H1 (cell line): ENCODE results near the gene MYO16. TPM values are rescaled to one million over a fixed set of nuclear protein-coding genes. Genes with fewer than 3 reads are reported as not detected.

Source experiments
- CTCF ChIA-PET: fragments of 300-600 bp; sonication (Branson Sonifier 250); formaldehyde crosslinking; loops from one replicate; lab custom pipeline; 2021; ENCODE audit not compliant: partially characterized antibody; lab: Charles Lee
- POLR2A ChIA-PET: fragments of 300-600 bp; sonication (Branson Sonifier 250); formaldehyde crosslinking; loops from one replicate; lab custom pipeline; 2021; ENCODE audit warnings: inconsistent platforms; ENCODE audit not compliant: partially characterized antibody; lab: Charles Lee
- DNase-seq, 2 experiments: peaks; one replicate each; pipeline versions ENCODE4 v3.0.0 to v3.0.0-alpha.2; 2010 to 2022; ENCODE audit warnings: low spot score in 2 of 2, low read depth in 1 of 2, mixed read lengths in 1 of 2
- FAIRE-seq: peaks from 2 replicates; lab custom pipeline; 2011; peaks lifted over from hg19 to GRCh38; lab: Jason Lieb, UNC
- H2AFZ ChIP-seq: 2 replicates; pipeline ENCODE4 v1.8.1; 2012; ENCODE audit warnings: low read length, inconsistent platforms
- H2AK5ac ChIP-seq: 2 replicates; pipeline ENCODE4 v1.6.1; 2013; ENCODE audit warnings: low read depth, low read length
- H2BK120ac ChIP-seq: replicated peaks from 2 replicates; pipeline ENCODE3; 2013; ENCODE audit warnings: low read depth, low read length, inconsistent platforms
- H2BK12ac ChIP-seq: 2 replicates; pipeline ENCODE4 v1.6.1; 2013; ENCODE audit warnings: low read depth, low read length
- H2BK15ac ChIP-seq: 2 replicates; pipeline ENCODE4 v1.6.1; 2013; ENCODE audit warnings: low read length
- H2BK20ac ChIP-seq: 2 replicates; pipeline ENCODE4 v1.6.1; 2013; ENCODE audit warnings: low read length
- H2BK5ac ChIP-seq: 2 replicates; pipeline ENCODE4 v1.6.1; 2013; ENCODE audit warnings: low read depth, low read length
- H3K14ac ChIP-seq: 2 replicates; pipeline ENCODE4 v1.6.1; 2013; ENCODE audit warnings: inconsistent platforms; ENCODE audit not compliant: insufficient read length
- H3K18ac ChIP-seq: 2 replicates; pipeline ENCODE4 v1.6.1; 2013; ENCODE audit warnings: low read length; ENCODE audit errors: extremely low read depth
- H3K23ac ChIP-seq: 2 replicates; pipeline ENCODE4 v1.6.1; 2013; ENCODE audit warnings: inconsistent platforms; ENCODE audit not compliant: insufficient read length
- H3K23me2 ChIP-seq: 2 replicates; pipeline ENCODE4 v1.6.1; 2013; ENCODE audit warnings: low read depth, low read length
- H3K27ac ChIP-seq: 2 replicates; pipeline ENCODE4 v1.6.1; 2011; ENCODE audit warnings: low read depth, low read length, inconsistent platforms
- H3K27me3 ChIP-seq, 4 experiments: replicated peaks in 1 of 4; 1 replicate in 1 of 4; 2 replicates in 3 of 4; pipeline versions ENCODE4 v1.6.1 to v1.8.1; 2011 to 2013; ENCODE audit warnings: low read length in 3 of 4, mild to moderate bottlenecking in 3 of 4, inconsistent platforms in 2 of 4, mixed read lengths in 2 of 4, moderate library complexity in 1 of 4; ENCODE audit not compliant: control insufficient read depth in 3 of 4, insufficient read depth in 3 of 4; ENCODE audit errors: extremely low read depth in 1 of 4
- H3K36me3 ChIP-seq, 4 experiments: 2 replicates each; pipeline versions ENCODE4 v1.6.1 to v1.8.1; 2011 to 2013; ENCODE audit warnings: mild to moderate bottlenecking in 4 of 4, low read length in 3 of 4, moderate library complexity in 2 of 4, control low read depth in 1 of 4, inconsistent platforms in 1 of 4; ENCODE audit not compliant: insufficient read depth in 4 of 4, control insufficient read depth in 2 of 4
- H3K4ac ChIP-seq: replicated peaks from 2 replicates; pipeline ENCODE3; 2013; ENCODE audit warnings: low read length, low read depth, mixed read lengths, inconsistent platforms; ENCODE audit not compliant: insufficient read length
- H3K4me1 ChIP-seq, 4 experiments: replicated peaks in 1 of 4; 1 replicate in 1 of 4; 2 replicates in 3 of 4; pipeline versions ENCODE4 v1.6.1 to v1.8.1; 2011 to 2013; ENCODE audit warnings: low read length in 3 of 4, inconsistent platforms in 2 of 4, mixed read lengths in 1 of 4; ENCODE audit not compliant: insufficient read depth in 4 of 4, control insufficient read depth in 3 of 4
- H3K4me2 ChIP-seq, 2 experiments: 2 replicates each; pipeline versions ENCODE4 v1.6.1 to v1.8.1; 2011 to 2013; ENCODE audit warnings: low read depth in 2 of 2, low read length in 2 of 2, control low read depth in 1 of 2, inconsistent platforms in 1 of 2, mild to moderate bottlenecking in 1 of 2; ENCODE audit not compliant: insufficient read depth in 1 of 2
- H3K4me3 ChIP-seq, 4 experiments: fragments of 200-600, 300-600 bp in 1 of 4; sonication (generic), shearing (Covaris generic), sonication (Bioruptor Twin) in 1 of 4; 2 replicates each; pipeline versions ENCODE4 v1.5.1 to v1.8.1; 2011 to 2016; ENCODE audit warnings: low read length in 4 of 4, low read depth in 3 of 4, control low read depth in 2 of 4, inconsistent platforms in 2 of 4, mild to moderate bottlenecking in 2 of 4, mixed read lengths in 1 of 4, moderate library complexity in 1 of 4; ENCODE audit not compliant: insufficient read depth in 2 of 4; ENCODE audit errors: extremely low read depth in 1 of 4
- H3K56ac ChIP-seq: replicated peaks from 2 replicates; pipeline ENCODE3; 2013; ENCODE audit warnings: low read depth, mild to moderate bottlenecking, mixed read lengths, low read length, inconsistent platforms; ENCODE audit not compliant: insufficient read length
- H3K79me1 ChIP-seq: 2 replicates; pipeline ENCODE4 v1.6.1; 2013; ENCODE audit warnings: low read depth, low read length, control low read depth
- H3K79me2 ChIP-seq, 2 experiments: 2 replicates each; pipeline versions ENCODE4 v1.6.1 to v1.8.1; 2012 to 2013; ENCODE audit warnings: low read length in 2 of 2, mild to moderate bottlenecking in 2 of 2, inconsistent platforms in 1 of 2; ENCODE audit not compliant: insufficient read depth in 2 of 2, control insufficient read depth in 1 of 2
- H3K9ac ChIP-seq, 4 experiments: replicated peaks in 1 of 4; 1 replicate in 1 of 4; 2 replicates in 3 of 4; pipeline versions ENCODE4 v1.6.1 to v1.8.1; 2011 to 2013; ENCODE audit warnings: low read depth in 3 of 4, low read length in 3 of 4, control low read depth in 2 of 4, mild to moderate bottlenecking in 2 of 4, moderate library complexity in 2 of 4, inconsistent platforms in 1 of 4; ENCODE audit errors: extremely low read depth in 1 of 4
- H3K9me3 ChIP-seq, 2 experiments: 2 replicates each; pipeline versions ENCODE4 v1.6.1 to v1.8.1; 2012 to 2013; ENCODE audit warnings: mild to moderate bottlenecking in 2 of 2, moderate library complexity in 2 of 2, control low read depth in 1 of 2, inconsistent platforms in 1 of 2, low read depth in 1 of 2, low read length in 1 of 2, mixed read lengths in 1 of 2; ENCODE audit not compliant: insufficient read depth in 2 of 2
- H4K20me1 ChIP-seq, 2 experiments: replicated peaks in 1 of 2; 2 replicates each; pipeline versions ENCODE3 to v1.8.1; 2011 to 2013; ENCODE audit warnings: inconsistent platforms in 2 of 2, low read length in 2 of 2, mild to moderate bottlenecking in 1 of 2; ENCODE audit not compliant: insufficient read depth in 2 of 2, control insufficient read depth in 1 of 2
- H4K5ac ChIP-seq: 2 replicates; pipeline ENCODE4 v1.6.1; 2013; ENCODE audit warnings: low read length, low read depth, mixed read lengths, inconsistent platforms; ENCODE audit not compliant: insufficient read length
- H4K8ac ChIP-seq: 2 replicates; pipeline ENCODE4 v1.8.0; 2013; ENCODE audit warnings: mild to moderate bottlenecking, moderate library complexity, low read length, inconsistent platforms; ENCODE audit not compliant: insufficient read depth; ENCODE audit errors: extremely low read depth
- H4K91ac ChIP-seq: replicated peaks from 2 replicates; pipeline ENCODE3; 2013; ENCODE audit warnings: low read length, mixed read lengths, inconsistent platforms; ENCODE audit not compliant: insufficient read length
- ATF3 ChIP-seq: IDR thresholded peaks from 2 replicates; pipeline ENCODE4 v1.6.1; 2011; ENCODE audit warnings: low read depth, mild to moderate bottlenecking, low read length; ENCODE audit not compliant: insufficient read depth
- BCL11A ChIP-seq, 2 experiments: IDR thresholded peaks; one replicate each; pipeline ENCODE4 v1.6.1; 2011; ENCODE audit warnings: low read depth in 2 of 2, low read length in 2 of 2, mild to moderate bottlenecking in 2 of 2
- BRCA1 ChIP-seq: IDR thresholded peaks from 2 replicates; pipeline ENCODE4 v1.6.1; 2012; ENCODE audit warnings: low read depth, low read length, improper control_type of control experiment
- CBX5 ChIP-seq: fragments of 300-800, 300-1000 bp; sonication (generic); IDR thresholded peaks from 2 replicates; pipeline ENCODE4 v1.7.1; 2016; ENCODE audit warnings: antibody characterized with exemption, low read length, low read depth
- CBX8 ChIP-seq: fragments of 300-800, 300-1000 bp; sonication (generic); IDR thresholded peaks from 2 replicates; pipeline ENCODE4 v1.7.1; 2016; ENCODE audit warnings: low read depth, low read length, borderline replicate concordance
- EZH2 ChIP-seq: fragments of 200-600 bp; sonication (generic); IDR thresholded peaks from 2 replicates; pipeline ENCODE4 v1.7.1; 2012; ENCODE audit warnings: low read depth, mild to moderate bottlenecking, moderate library complexity, low read length, inconsistent platforms; ENCODE audit not compliant: severe bottlenecking
- POLR2A ChIP-seq, 2 experiments: IDR thresholded peaks; 1 replicate in 1 of 2; 2 replicates in 1 of 2; pipeline ENCODE4 v1.6.1; 2011; ENCODE audit warnings: low read depth in 2 of 2, low read length in 2 of 2, mild to moderate bottlenecking in 2 of 2; ENCODE audit errors: control extremely low read depth in 1 of 2
- SUZ12 ChIP-seq: fragments of 200-600 bp; sonication (generic); IDR thresholded peaks from 2 replicates; pipeline ENCODE4 v1.6.1; 2012; ENCODE audit warnings: mild to moderate bottlenecking, inconsistent platforms, low read length, moderate library complexity, mixed read lengths
- ZNF274 ChIP-seq: IDR thresholded peaks from 2 replicates; pipeline ENCODE4 v1.7.0; 2012; ENCODE audit warnings: low read length, borderline replicate concordance; ENCODE audit errors: extremely low read depth
- polyA plus RNA-seq, 7 experiments: library from polyadenylated mRNA; depleted of rRNA in 3 of 7; stranded (reverse) in 5 of 7; unstranded in 2 of 7; fragments of >200 nt in 5 of 7; fragments of 200-250 nt in 2 of 7; gene quantifications; 1 replicate in 5 of 7; 2 replicates in 1 of 7; 4 replicates in 1 of 7; pipeline versions ENCODE4 v1.2.1 to v1.2.3, GENCODE V29; 2011 to 2013; ENCODE audit warnings: missing spikeins in 2 of 7, mixed read lengths in 2 of 7
- total RNA-seq: library from RNA; stranded (reverse); fragmentation: NEBNext Ultra II Directional; extraction: Animal tissue kit (Norgen Biotek cat#: 25700); gene quantifications from 2 replicates; pipeline ENCODE4 v1.2.1, GENCODE V29; 2021

MYO16 gene
- total and polyA plus RNA-seq, 2 of the 8 experiments (the other 6 are each of a cell fraction or from before 2014, with no cell fraction given) = 0.02 to 0.22 TPM

GRCh38 chr13:108959234-108959633 is 329.8 kb downstream of the MYO16 start:
- H3K14ac ChIP-seq = no peak overlapping the region
- no peak overlapping the region for H4K8ac ChIP-seq
- no peak overlapping the region for H2AK5ac ChIP-seq
- peak overlapping the region; percentile 19; the same call in 1 of the 2 replicates for H2AFZ ChIP-seq
- H2BK120ac ChIP-seq = no peak overlapping the region
- H3K79me2 ChIP-seq = no peaks in the 10 kb centered on the region
- no peak overlapping the region for H2BK5ac ChIP-seq
- H3K9me3 ChIP-seq = no peaks in the 10 kb centered on the region
- H2BK20ac ChIP-seq = no peak overlapping the region
- no peaks in the 10 kb centered on the region for H3K79me1 ChIP-seq
- no peak overlapping the region for H3K18ac ChIP-seq
- no peak overlapping the region for H2BK15ac ChIP-seq
- H3K27me3 ChIP-seq = no peaks in the 10 kb centered on the region
- POLR2A ChIA-PET = no interaction called here
- no peaks in the 10 kb centered on the region for H3K4me1 ChIP-seq
- H4K91ac ChIP-seq = no peak overlapping the region
- no peak overlapping the region for H3K23ac ChIP-seq
- CTCF ChIA-PET = interaction anchor here (0.7 to 1.0 kb wide), 2 partner anchors 18 to 238 kb away, joined by 3 read pairs; no protein-coding TSS in a partner anchor
- H3K27ac ChIP-seq = no peak overlapping the region
- DNase-seq = no peak
- H4K20me1 ChIP-seq = no peaks in the 10 kb centered on the region
- no peak overlapping the region for H3K4me2 ChIP-seq
- no peak for FAIRE-seq
- no peak overlapping the region for H3K56ac ChIP-seq
- no peaks in the 10 kb centered on the region for H3K36me3 ChIP-seq
- no peak overlapping the region for H3K4me3 ChIP-seq
- H2BK12ac ChIP-seq = no peak overlapping the region
- H3K4ac ChIP-seq = no peak overlapping the region
- H4K5ac ChIP-seq = no peak overlapping the region
- H3K23me2 ChIP-seq = no peaks in the 10 kb centered on the region
- H3K9ac ChIP-seq = no peak overlapping the region
- no peak for TF ChIP-seq CBX5
- no peak for TF ChIP-seq EZH2
- no peak for TF ChIP-seq ATF3
- no peak for TF ChIP-seq BCL11A (IDR thresholded peaks at IDR 0.05; ENCODE audit: low read depth in 2 of 2, low read length in 2 of 2)
- TF ChIP-seq CBX8 = no peak
- TF ChIP-seq POLR2A (IDR thresholded peaks at IDR 0.05; ENCODE audit: control extremely low read depth in 1 of 2, low read depth in 2 of 2, low read length in 2 of 2) = no peak
- no peak for TF ChIP-seq BRCA1
- no peak for TF ChIP-seq ZNF274
- TF ChIP-seq SUZ12 = no peak
